ENCODE measurements around the gene CLOCK.

DNA sequence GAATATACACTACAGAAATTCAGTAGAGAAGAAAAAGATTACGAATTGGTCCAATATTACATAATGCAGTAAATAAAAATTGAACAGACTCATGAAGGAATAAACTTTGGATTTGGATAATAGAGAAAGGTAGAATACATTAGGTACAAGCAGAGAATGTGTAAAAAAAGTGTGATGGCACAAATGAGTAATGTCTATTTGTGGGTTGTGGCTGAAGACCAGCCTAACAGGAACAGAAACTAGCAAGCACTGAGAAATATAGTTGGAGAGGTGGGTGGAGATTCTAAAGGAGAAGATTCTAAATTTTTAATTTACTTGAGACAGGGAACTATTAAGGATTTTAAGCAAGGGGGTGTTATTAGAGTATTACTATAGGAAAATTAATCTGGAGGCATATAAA, 15.2 kb upstream of the CLOCK start:
- TF ChIP-seq CTCF (IDR thresholded peaks at IDR 0.05; ENCODE audit: low read depth, low read length) (no peak), EZH2phosphoT487 (IDR thresholded peaks at IDR 0.05; ENCODE audit: low read depth) (no peak)

Data from OCI-LY3 (cell line).